Hepatocyte (in vitro differentiated cells): ENCODE data around the gene SERTAD1. TPM values are rescaled to one million over a fixed set of nuclear protein-coding genes. Genes with fewer than 3 reads are reported as not detected.

Experiments
- DNase-seq: peaks from one replicate; pipeline ENCODE4 v3.0.0-alpha.2; 2016; ENCODE audit warnings: low spot score
- H2AFZ ChIP-seq: fragments of 200-600 bp; sonication (generic); 2 replicates; pipeline ENCODE4 v1.6.0; 2016; ENCODE audit warnings: antibody characterized with exemption, mild to moderate bottlenecking
- H3K27ac ChIP-seq: fragments of 200-600 bp; sonication (generic); 2 replicates; pipeline ENCODE4 v1.5.1; 2016; ENCODE audit warnings: mild to moderate bottlenecking
- H3K27me3 ChIP-seq: fragments of 200-600 bp; sonication (generic); 2 replicates; pipeline ENCODE4 v1.6.1; 2016
- H3K36me3 ChIP-seq: fragments of 200-600 bp; sonication (generic); replicated peaks from 2 replicates; pipeline ENCODE4 v1.5.1; 2016; ENCODE audit warnings: low read depth; ENCODE audit not compliant: insufficient read depth
- H3K4me1 ChIP-seq: fragments of 200-600 bp; sonication (generic); 2 replicates; pipeline ENCODE4 v1.5.1; 2016; ENCODE audit warnings: mild to moderate bottlenecking, moderate library complexity; ENCODE audit not compliant: insufficient read depth
- H3K4me2 ChIP-seq: fragments of 200-600 bp; sonication (generic); 2 replicates; pipeline ENCODE4 v1.6.0; 2016
- H3K4me3 ChIP-seq: fragments of 200-600 bp; sonication (generic); 2 replicates; pipeline ENCODE4 v1.5.1; 2016; ENCODE audit warnings: mild to moderate bottlenecking
- H3K79me2 ChIP-seq: fragments of 200-600 bp; sonication (generic); 2 replicates; pipeline ENCODE4 v1.6.0; 2017; ENCODE audit warnings: mild to moderate bottlenecking
- H3K9me2 ChIP-seq: fragments of 200-600 bp; sonication (generic); replicated peaks from 2 replicates; pipeline ENCODE4 v1.6.0; 2017; ENCODE audit warnings: mild to moderate bottlenecking; ENCODE audit not compliant: insufficient read depth
- H3K9me3 ChIP-seq: fragments of 200-600 bp; sonication (generic); 2 replicates; pipeline ENCODE4 v1.5.1; 2016; ENCODE audit warnings: low read depth, mild to moderate bottlenecking
- H4K20me1 ChIP-seq: fragments of 200-600 bp; sonication (generic); 2 replicates; pipeline ENCODE4 v1.6.0; 2016; ENCODE audit warnings: mild to moderate bottlenecking; ENCODE audit not compliant: insufficient read depth, poor library complexity, severe bottlenecking
- CTCF ChIP-seq: fragments of 200-600 bp; sonication (generic); IDR thresholded peaks from 2 replicates; pipeline ENCODE4 v1.5.1; 2016; ENCODE audit warnings: antibody characterized with exemption, mild to moderate bottlenecking; ENCODE audit not compliant: poor library complexity
- EZH2 ChIP-seq: fragments of 200-600 bp; sonication (generic); IDR thresholded peaks from 2 replicates; pipeline ENCODE4 v1.6.1; 2016; ENCODE audit warnings: antibody characterized with exemption, mild to moderate bottlenecking, borderline replicate concordance
- EZH2phosphoT487 ChIP-seq: fragments of 200-600 bp; sonication (generic); IDR thresholded peaks from one replicate; pipeline ENCODE4 v1.6.1; 2018; ENCODE audit warnings: antibody characterized with exemption, mild to moderate bottlenecking, low read depth, moderate library complexity; ENCODE audit not compliant: unreplicated experiment, severe bottlenecking
- whole genome bisulfite sequencing: methylation state at CpG from one replicate; pipeline ENCODE4 v1.1.6; 2016; ENCODE audit warnings: low lambda C conversion rate; ENCODE audit errors: missing lambda C conversion rate; 5-methylcytosine and 5-hydroxymethylcytosine counted together
- polyA plus RNA-seq: library from polyadenylated mRNA; unstranded; fragments of >200 nt; fragmentation: Nextera tagmentation; extraction: Ambion mirVana; gene quantifications from 2 replicates; pipeline ENCODE4 v1.2.1, GENCODE V29; 2016
- total RNA-seq: library from RNA; depleted of rRNA; stranded (reverse); fragments of >200 nt; gene quantifications from 2 replicates; pipeline ENCODE4 v1.2.3, GENCODE V29; 2014

SERTAD1 gene
- total and polyA plus RNA-seq, 2 experiments from 2014 or later = 17.1 to 17.9 TPM

- no peak for DNase-seq
- H3K4me1 ChIP-seq = peaks cover 11% of the 10 kb centered on the region
- TF ChIP-seq EZH2phosphoT487 (no peak), CTCF (no peak), EZH2 (no peak)
- H3K27ac ChIP-seq = peak within 1 kb of the TSS; percentile 46
- H3K27me3 ChIP-seq = no peaks in the 10 kb centered on the region
- WGBS = 35% methylated on average over 13 of the region's 18 CpGs
- H3K4me2 ChIP-seq = peak within 1 kb of the TSS; percentile 51
- no peaks in the 10 kb centered on the region for H3K9me2 ChIP-seq
- no peaks in the 10 kb centered on the region for H3K36me3 ChIP-seq
- peak within 1 kb of the TSS; percentile 40 for H2AFZ ChIP-seq
- no peak within 1 kb of the TSS for H3K4me3 ChIP-seq
- H3K9me3 ChIP-seq = no peaks in the 10 kb centered on the region
- no peaks in the 10 kb centered on the region for H4K20me1 ChIP-seq
- no peaks in the 10 kb centered on the region for H3K79me2 ChIP-seq
These were observed 12.4 kb downstream of the SERTAD1 start, which contains the start of gene PRX for GRCh38 chr19:40413291-40413845. Gene PRX, minus strand, starts transcription at chr19:40413378. Its CDS starts 5,446 bp downstream, at chr19:40407932.

GRCh38 chr19:40412866-40413265 lies 12.9 kb downstream of the SERTAD1 start:
- no peaks in the 10 kb centered on the region for H4K20me1 ChIP-seq
- H3K36me3 ChIP-seq = no peaks in the 10 kb centered on the region
- no peak for TF ChIP-seq EZH2
- no peak for TF ChIP-seq CTCF
- TF ChIP-seq EZH2phosphoT487 = no peak
- 91% methylated on average over 4 of the region's 4 CpGs for WGBS
- H3K4me2 ChIP-seq = peak overlapping the region; percentile 51
- H3K9me3 ChIP-seq = no peaks in the 10 kb centered on the region
- no peaks in the 10 kb centered on the region for H3K27me3 ChIP-seq
- no peak overlapping the region for H2AFZ ChIP-seq
- DNase-seq = no peak
- no peaks in the 10 kb centered on the region for H3K9me2 ChIP-seq
- H3K79me2 ChIP-seq = no peaks in the 10 kb centered on the region
- peaks cover 11% of the 10 kb centered on the region for H3K4me1 ChIP-seq
- H3K27ac ChIP-seq = peak overlapping the region; percentile 46
- H3K4me3 ChIP-seq = no peak overlapping the region

- DNase-seq = no peak
- TF ChIP-seq EZH2 = no peak
- Histone ChIP-seq H3K4me3 (no peak overlapping the region), H3K4me2 (no peak overlapping the region), H3K79me2 (no peaks in the 10 kb centered on the region), H3K4me1 (peaks cover 7% of the 10 kb centered on the region), H3K9me3 (no peaks in the 10 kb centered on the region), H2AFZ (no peak overlapping the region), H4K20me1 (no peaks in the 10 kb centered on the region), H3K27ac (no peak overlapping the region), H3K27me3 (no peaks in the 10 kb centered on the region), H3K9me2 (no peaks in the 10 kb centered on the region), H3K36me3 (no peaks in the 10 kb centered on the region)
- 71% methylated on average over 8 of the region's 8 CpGs for WGBS
These were observed 13.8 kb downstream of the SERTAD1 start for GRCh38 chr19:40411958-40412499.

- WGBS = 77% methylated on average over 16 of the region's 16 CpGs
- no peak overlapping the region for H2AFZ ChIP-seq
- no peak overlapping the region for H3K4me3 ChIP-seq
- no peaks in the 10 kb centered on the region for H3K27me3 ChIP-seq
- no peak overlapping the region for H3K4me2 ChIP-seq
- TF ChIP-seq EZH2phosphoT487 (no peak), CTCF (no peak), EZH2 (no peak)
- no peaks in the 10 kb centered on the region for H3K9me3 ChIP-seq
- H4K20me1 ChIP-seq = no peaks in the 10 kb centered on the region
- H3K79me2 ChIP-seq = no peaks in the 10 kb centered on the region
- H3K27ac ChIP-seq = no peak overlapping the region
- no peaks in the 10 kb centered on the region for H3K9me2 ChIP-seq
- no peak for DNase-seq
- H3K4me1 ChIP-seq = peaks cover 5% of the 10 kb centered on the region
- no peaks in the 10 kb centered on the region for H3K36me3 ChIP-seq
These were observed 14.5 kb downstream of the SERTAD1 start for GRCh38 chr19:40411125-40411842.
